Kidney epithelial cell (primary cell): ENCODE results near the gene SNAI3. TPM values are rescaled to one million over a fixed set of nuclear protein-coding genes. Genes with fewer than 3 reads are reported as not detected.

Experiments used
- DNase-seq: peaks from one replicate; pipeline ENCODE4 v3.0.0-alpha.2; 2010; ENCODE audit warnings: low read depth
- H3K27me3 ChIP-seq: 2 replicates; pipeline ENCODE4 v1.6.0; 2011; ENCODE audit warnings: low read length; ENCODE audit not compliant: control insufficient read depth, insufficient read depth
- H3K36me3 ChIP-seq: 2 replicates; pipeline ENCODE4 v1.5.1; 2011; ENCODE audit warnings: low read length; ENCODE audit not compliant: control insufficient read depth, insufficient read depth
- H3K4me3 ChIP-seq: 2 replicates; pipeline ENCODE4 v1.5.1; 2011; ENCODE audit warnings: low read depth, mild to moderate bottlenecking, control low read depth, low read length
- CTCF ChIP-seq: IDR thresholded peaks from 2 replicates; pipeline ENCODE4 v1.5.1; 2011; ENCODE audit warnings: mild to moderate bottlenecking, moderate library complexity, low read length, control low read depth, inconsistent platforms; ENCODE audit not compliant: insufficient read depth, poor library complexity, severe bottlenecking
- total RNA-seq: library from RNA; depleted of rRNA; stranded (reverse); fragments of >200 nt; gene quantifications from 2 replicates; pipeline ENCODE4 v1.2.3, GENCODE V29; 2015

The SNAI3 gene
- total RNA-seq, 1 donor from 2014 or later: 1.1 TPM

- Histone ChIP-seq H3K27me3 (no peaks in the 10 kb centered on the region), H3K36me3 (peaks cover 3% of the 10 kb centered on the region), H3K4me3 (no peak overlapping the region)
- DNase-seq: no peak
- no peak for TF ChIP-seq CTCF
These were observed 41.6 kb upstream of the SNAI3 start for GRCh38 chr16:88727871-88728270.

GRCh38 chr16:88726981-88727380 lies 40.7 kb upstream of the SNAI3 start:
- no peaks in the 10 kb centered on the region for H3K27me3 ChIP-seq
- DNase-seq: no peak
- H3K36me3 ChIP-seq: peaks cover 3% of the 10 kb centered on the region
- no peak for TF ChIP-seq CTCF
- H3K4me3 ChIP-seq: no peak overlapping the region

- H3K36me3 ChIP-seq: peaks cover 4% of the 10 kb centered on the region
- DNase-seq: no peak
- TF ChIP-seq CTCF: no peak
- no peak overlapping the region for H3K4me3 ChIP-seq
- no peaks in the 10 kb centered on the region for H3K27me3 ChIP-seq
These were observed 40.1 kb upstream of the SNAI3 start for GRCh38 chr16:88726408-88726749.

- TF ChIP-seq CTCF: no peak
- H3K36me3 ChIP-seq: peaks cover 7% of the 10 kb centered on the region
- no peak for DNase-seq
- H3K4me3 ChIP-seq: no peak overlapping the region
- H3K27me3 ChIP-seq: no peaks in the 10 kb centered on the region
These were observed 39.5 kb upstream of the SNAI3 start for GRCh38 chr16:88725609-88726407.

GRCh38 chr16:88724855-88725555 lies 38.7 kb upstream of the SNAI3 start:
- no peak for TF ChIP-seq CTCF
- no peak overlapping the region for H3K4me3 ChIP-seq
- no peak for DNase-seq
- peaks cover 7% of the 10 kb centered on the region for H3K36me3 ChIP-seq
- H3K27me3 ChIP-seq: no peaks in the 10 kb centered on the region
